Prostate gland (tissue), 2 donors: ENCODE results near the gene ITGB7. TPM values are rescaled to one million over a fixed set of nuclear protein-coding genes. Genes with fewer than 3 reads are reported as not detected.
"Not testable (repeated sequence)": the region's sequence is repeated elsewhere in the genome, so short reads cannot be mapped to it uniquely, and the experiment has no call there.

Experiments
- DNase-seq: peaks from one replicate; pipeline ENCODE4 v3.0.0-alpha.2; 2019; ENCODE audit warnings: low spot score
- H3K27ac ChIP-seq, 2 donors: fragments of 200-600 bp; sonication (generic); 2 replicates each; pipeline ENCODE4 v1.5.1; 2017 to 2019
- H3K27me3 ChIP-seq: fragments of 200-600 bp; sonication (generic); replicated peaks from 2 replicates; pipeline ENCODE4 v1.5.1; 2019; ENCODE audit not compliant: insufficient read depth
- H3K36me3 ChIP-seq, 2 donors: fragments of 200-600 bp; sonication (generic); 1 replicate in 1 of 2; 2 replicates in 1 of 2; pipeline versions ENCODE4 v1.5.1 to v1.8.1; 2017 to 2019
- H3K4me1 ChIP-seq: fragments of 200-600 bp; sonication (generic); replicated peaks from 2 replicates; pipeline ENCODE4 v1.5.1; 2019
- H3K4me3 ChIP-seq, 2 donors: fragments of 200-600 bp; sonication (generic); 2 replicates each; pipeline ENCODE4 v1.5.1; 2017 to 2019
- H3K9me3 ChIP-seq: fragments of 200-600 bp; sonication (generic); 2 replicates; pipeline ENCODE4 v1.5.1; 2017
- POLR2A ChIP-seq: fragments of 450-650 bp; IDR thresholded peaks from one replicate; pipeline ENCODE4 v1.6.1; 2016; ENCODE audit warnings: antibody characterized with exemption, mild to moderate bottlenecking
- POLR2AphosphoS5 ChIP-seq: sonication (generic); formaldehyde crosslinking; IDR thresholded peaks from one replicate; pipeline ENCODE4 v1.6.1; 2017; ENCODE audit warnings: antibody characterized with exemption
- WGBS: methylation state at CpG from one replicate; pipeline ENCODE4 v1.1.5; 2018; 5-methylcytosine and 5-hydroxymethylcytosine counted together
- intact Hi-C: fragments of 100-400 bp; cut with DNase I; formaldehyde crosslinking; loops from one replicate; pipeline ENCODE4 v1.14.2; 2022
- total RNA-seq, 2 donors: library from RNA; depleted of rRNA; stranded (reverse); fragments of >200 nt; gene quantifications; one replicate each; pipeline ENCODE4 v1.1.0, GENCODE V29; 2016
- TF ChIP-seq, protein P1 (sequence below), 4 experiments: fragments of 200-600 bp in 2 of 4; fragments of 450-650 bp in 2 of 4; sonication (generic) in 2 of 4; IDR thresholded peaks; 1 replicate in 3 of 4; 2 replicates in 1 of 4; pipeline ENCODE4 v1.5.1; 2016 to 2019; ENCODE audit warnings: antibody characterized with exemption in 4 of 4, mild to moderate bottlenecking in 2 of 4, moderate library complexity in 2 of 4

ITGB7 gene
- total RNA-seq, 2 donors from 2014 or later: 1.2 to 1.7 TPM

GRCh38 chr12:53205747-53206419 lies 1.2 kb downstream of the ITGB7 start:
- Histone ChIP-seq H3K27me3 (no peaks in the 10 kb centered on the region), H3K36me3 (peaks cover 0 to under 1% of the 10 kb centered on the region in 2 donors), H3K9me3 (no peaks in the 10 kb centered on the region), H3K4me3 (no peak overlapping the region), H3K4me1 (no peaks in the 10 kb centered on the region), H3K27ac (no peak overlapping the region)
- TF ChIP-seq, protein P1, sequence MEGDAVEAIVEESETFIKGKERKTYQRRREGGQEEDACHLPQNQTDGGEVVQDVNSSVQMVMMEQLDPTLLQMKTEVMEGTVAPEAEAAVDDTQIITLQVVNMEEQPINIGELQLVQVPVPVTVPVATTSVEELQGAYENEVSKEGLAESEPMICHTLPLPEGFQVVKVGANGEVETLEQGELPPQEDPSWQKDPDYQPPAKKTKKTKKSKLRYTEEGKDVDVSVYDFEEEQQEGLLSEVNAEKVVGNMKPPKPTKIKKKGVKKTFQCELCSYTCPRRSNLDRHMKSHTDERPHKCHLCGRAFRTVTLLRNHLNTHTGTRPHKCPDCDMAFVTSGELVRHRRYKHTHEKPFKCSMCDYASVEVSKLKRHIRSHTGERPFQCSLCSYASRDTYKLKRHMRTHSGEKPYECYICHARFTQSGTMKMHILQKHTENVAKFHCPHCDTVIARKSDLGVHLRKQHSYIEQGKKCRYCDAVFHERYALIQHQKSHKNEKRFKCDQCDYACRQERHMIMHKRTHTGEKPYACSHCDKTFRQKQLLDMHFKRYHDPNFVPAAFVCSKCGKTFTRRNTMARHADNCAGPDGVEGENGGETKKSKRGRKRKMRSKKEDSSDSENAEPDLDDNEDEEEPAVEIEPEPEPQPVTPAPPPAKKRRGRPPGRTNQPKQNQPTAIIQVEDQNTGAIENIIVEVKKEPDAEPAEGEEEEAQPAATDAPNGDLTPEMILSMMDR (IDR thresholded peaks at IDR 0.05): no peak
- TF ChIP-seq POLR2A (no peak), POLR2AphosphoS5 (no peak)
- intact Hi-C loops: no loop called here
- DNase-seq: no peak
- WGBS: 72% methylated on average over 7 of the region's 7 CpGs

- DNase-seq: no peak
- intact Hi-C loops: no loop called here
- WGBS: 88% methylated on average over 1 of the region's 1 CpG
- Histone ChIP-seq H3K4me1 (no peaks in the 10 kb centered on the region), H3K4me3 (no peak overlapping the region), H3K27me3 (no peaks in the 10 kb centered on the region), H3K9me3 (no peaks in the 10 kb centered on the region), H3K27ac (no peak overlapping the region), H3K36me3 (no peaks in the 10 kb centered on the region)
- no peak for TF ChIP-seq POLR2AphosphoS5
- TF ChIP-seq POLR2A: no peak
- TF ChIP-seq, protein P1 (IDR thresholded peaks at IDR 0.05): no peak
Observed at GRCh38 chr12:53204351-53204750, 2.7 kb downstream of the ITGB7 start.

DNA sequence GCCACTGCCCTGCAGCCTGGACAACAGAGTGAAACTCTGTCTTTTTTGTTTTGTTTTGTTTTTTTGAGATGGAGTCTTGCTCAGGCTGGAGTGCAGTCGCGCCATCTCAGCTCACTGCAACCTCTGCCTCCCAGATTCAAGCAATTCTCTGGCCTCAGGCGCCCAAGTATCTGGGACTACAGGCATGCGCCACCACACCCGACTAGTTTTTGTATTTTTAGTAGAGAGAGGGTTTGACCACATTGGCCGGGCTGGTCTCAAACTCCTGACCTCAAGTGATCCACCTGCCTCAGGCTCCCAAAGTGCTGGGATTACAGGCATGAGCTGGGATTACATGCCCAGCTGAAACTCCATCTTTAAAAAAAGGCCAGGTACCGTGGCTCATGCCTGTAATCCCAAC lies 4.7 kb downstream of the ITGB7 start:
- WGBS: 95% methylated on average over 7 of the region's 7 CpGs
- H3K36me3 ChIP-seq, H3K9me3 ChIP-seq, H3K27ac ChIP-seq, H3K4me3 ChIP-seq, DNase-seq, H3K4me1 ChIP-seq, H3K27me3 ChIP-seq, intact Hi-C loops: not testable (repeated sequence)

DNA sequence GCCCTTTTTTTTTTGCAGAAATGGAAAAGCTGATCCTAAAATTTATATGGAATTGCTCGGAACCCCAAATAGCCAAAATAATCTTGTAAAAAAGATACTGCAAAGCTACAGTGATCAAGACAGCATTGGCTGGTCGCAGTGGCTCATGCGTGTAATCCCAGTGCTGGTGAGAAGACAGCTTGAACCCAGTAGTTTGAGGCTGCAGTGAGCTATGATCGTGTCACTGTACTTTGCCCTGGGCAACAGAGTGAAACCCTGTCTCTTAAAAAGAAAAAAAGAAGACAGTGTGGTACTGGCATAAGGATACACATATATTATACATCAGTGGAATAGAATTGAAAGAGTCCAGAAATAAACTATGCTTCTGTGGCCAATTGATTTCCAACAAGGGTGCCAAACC lies 5.4 kb downstream of the ITGB7 start:
- WGBS: 87% methylated on average over 4 of the region's 4 CpGs

GRCh38 chr12:53201177-53201541 lies 5.9 kb downstream of the ITGB7 start:
- 58% methylated on average over 1 of the region's 1 CpG for WGBS
- Histone ChIP-seq H3K4me1 (no peaks in the 10 kb centered on the region), H3K27me3 (no peaks in the 10 kb centered on the region), H3K4me3 (no peak overlapping the region), H3K9me3 (no peaks in the 10 kb centered on the region), H3K36me3 (no peaks in the 10 kb centered on the region), H3K27ac (no peak overlapping the region)
- DNase-seq: no peak
- intact Hi-C loops: no loop called here
- TF ChIP-seq POLR2AphosphoS5 (no peak), POLR2A (no peak)
- TF ChIP-seq, protein P1 (IDR thresholded peaks at IDR 0.05): no peak

More for the DNA sequence above, 5.4 kb downstream of the ITGB7 start:
- DNase-seq: no peak
- Histone ChIP-seq H3K36me3 (no peaks in the 10 kb centered on the region), H3K4me3 (no peak overlapping the region), H3K4me1 (no peaks in the 10 kb centered on the region), H3K27ac (no peak overlapping the region), H3K9me3 (no peaks in the 10 kb centered on the region), H3K27me3 (no peaks in the 10 kb centered on the region)
- no peak for TF ChIP-seq POLR2AphosphoS5
- TF ChIP-seq, protein P1 (IDR thresholded peaks at IDR 0.05): no peak
- no peak for TF ChIP-seq POLR2A
- intact Hi-C loops: no loop called here
